ENCODE results near the gene PIAS4. TPM values are rescaled to one million over a fixed set of nuclear protein-coding genes. Genes with fewer than 3 reads are reported as not detected.

PIAS4 gene, protein sequence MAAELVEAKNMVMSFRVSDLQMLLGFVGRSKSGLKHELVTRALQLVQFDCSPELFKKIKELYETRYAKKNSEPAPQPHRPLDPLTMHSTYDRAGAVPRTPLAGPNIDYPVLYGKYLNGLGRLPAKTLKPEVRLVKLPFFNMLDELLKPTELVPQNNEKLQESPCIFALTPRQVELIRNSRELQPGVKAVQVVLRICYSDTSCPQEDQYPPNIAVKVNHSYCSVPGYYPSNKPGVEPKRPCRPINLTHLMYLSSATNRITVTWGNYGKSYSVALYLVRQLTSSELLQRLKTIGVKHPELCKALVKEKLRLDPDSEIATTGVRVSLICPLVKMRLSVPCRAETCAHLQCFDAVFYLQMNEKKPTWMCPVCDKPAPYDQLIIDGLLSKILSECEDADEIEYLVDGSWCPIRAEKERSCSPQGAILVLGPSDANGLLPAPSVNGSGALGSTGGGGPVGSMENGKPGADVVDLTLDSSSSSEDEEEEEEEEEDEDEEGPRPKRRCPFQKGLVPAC
- total RNA-seq: 17.3 and 26.7 TPM in 2 replicates

GRCh38 chr19:4007021-4007835, at the start of gene PIAS4:
TSS of gene PIAS4 (plus strand) at chr19:4007736. CDS start at chr19:4007761, 25 bp downstream.
- TF ChIP-seq, protein P1, sequence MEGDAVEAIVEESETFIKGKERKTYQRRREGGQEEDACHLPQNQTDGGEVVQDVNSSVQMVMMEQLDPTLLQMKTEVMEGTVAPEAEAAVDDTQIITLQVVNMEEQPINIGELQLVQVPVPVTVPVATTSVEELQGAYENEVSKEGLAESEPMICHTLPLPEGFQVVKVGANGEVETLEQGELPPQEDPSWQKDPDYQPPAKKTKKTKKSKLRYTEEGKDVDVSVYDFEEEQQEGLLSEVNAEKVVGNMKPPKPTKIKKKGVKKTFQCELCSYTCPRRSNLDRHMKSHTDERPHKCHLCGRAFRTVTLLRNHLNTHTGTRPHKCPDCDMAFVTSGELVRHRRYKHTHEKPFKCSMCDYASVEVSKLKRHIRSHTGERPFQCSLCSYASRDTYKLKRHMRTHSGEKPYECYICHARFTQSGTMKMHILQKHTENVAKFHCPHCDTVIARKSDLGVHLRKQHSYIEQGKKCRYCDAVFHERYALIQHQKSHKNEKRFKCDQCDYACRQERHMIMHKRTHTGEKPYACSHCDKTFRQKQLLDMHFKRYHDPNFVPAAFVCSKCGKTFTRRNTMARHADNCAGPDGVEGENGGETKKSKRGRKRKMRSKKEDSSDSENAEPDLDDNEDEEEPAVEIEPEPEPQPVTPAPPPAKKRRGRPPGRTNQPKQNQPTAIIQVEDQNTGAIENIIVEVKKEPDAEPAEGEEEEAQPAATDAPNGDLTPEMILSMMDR (IDR thresholded peaks at IDR 0.05; ENCODE audit: insufficient read depth, low read depth, low read length): no peak
- peak; percentile 94 for DNase-seq (ENCODE audit: low read depth)
- H3K4me3 ChIP-seq (ENCODE audit: low read depth, low read length): peak within 1 kb of the TSS; percentile 89

DNA sequence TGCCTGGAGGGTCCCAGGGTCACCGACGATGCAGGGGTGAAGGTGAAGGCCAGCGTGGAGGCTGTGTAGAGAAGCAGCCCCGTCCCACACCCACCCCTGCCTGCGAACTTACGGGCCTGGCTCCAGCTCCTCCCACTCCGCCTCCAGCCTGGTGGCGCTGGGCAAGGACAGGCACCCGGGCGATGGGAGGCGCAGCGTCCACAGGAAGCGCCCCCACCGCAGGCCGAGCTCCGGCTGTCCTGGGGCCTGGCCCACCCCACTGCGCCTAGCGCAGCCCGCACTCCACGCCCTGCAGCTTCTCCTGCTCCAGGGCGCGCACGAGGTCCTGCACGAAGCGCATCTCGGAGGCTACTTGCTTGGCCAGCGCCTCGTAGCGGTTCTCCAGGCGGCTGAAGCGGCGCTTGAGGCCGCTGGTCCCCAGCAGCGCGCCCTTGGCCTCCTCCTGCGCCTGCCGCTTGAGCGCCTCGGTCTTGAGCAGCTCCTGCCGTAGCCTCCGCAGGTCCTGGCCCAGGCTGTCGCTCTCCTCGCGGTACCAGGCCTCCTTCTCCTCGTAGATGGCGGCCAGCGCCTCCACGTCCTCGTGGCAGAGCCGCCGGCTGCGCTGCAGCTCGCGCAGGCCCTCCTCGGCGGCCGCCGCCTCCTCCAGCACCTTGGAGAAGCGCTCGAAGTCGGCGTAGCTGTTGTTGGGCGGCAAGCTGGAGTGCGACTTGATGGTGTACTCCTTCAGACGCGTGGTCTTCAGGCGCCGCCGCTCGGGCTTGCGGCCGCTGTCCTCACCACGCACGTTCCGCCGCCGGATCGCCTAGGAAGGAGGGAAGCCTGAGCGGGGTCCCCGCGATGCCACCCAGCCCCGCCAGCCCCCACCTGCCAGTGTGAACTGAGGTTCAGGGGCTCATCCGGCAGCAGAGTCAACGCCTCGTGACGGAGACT, 48.4 kb upstream of the PIAS4 start:
- TF ChIP-seq, protein P1 (IDR thresholded peaks at IDR 0.05; ENCODE audit: insufficient read depth, low read depth, low read length): no peak
- no peak for DNase-seq (ENCODE audit: low read depth)
- no peak overlapping the region for H3K4me3 ChIP-seq (ENCODE audit: low read depth, low read length)

GRCh38 chr19:3959766-3960131, 47.8 kb upstream of the PIAS4 start:
- DNase-seq (ENCODE audit: low read depth): no peak
- H3K4me3 ChIP-seq (ENCODE audit: low read depth, low read length): no peak overlapping the region
- TF ChIP-seq, protein P1 (IDR thresholded peaks at IDR 0.05; ENCODE audit: insufficient read depth, low read depth, low read length): no peak

GRCh38 chr19:3961007-3961406, 46.5 kb upstream of the PIAS4 start:
- TF ChIP-seq, protein P1 (IDR thresholded peaks at IDR 0.05; ENCODE audit: insufficient read depth, low read depth, low read length): no peak
- no peak for DNase-seq (ENCODE audit: low read depth)
- H3K4me3 ChIP-seq (ENCODE audit: low read depth, low read length): no peak overlapping the region

GRCh38 chr19:3963458-3964255, 43.9 kb upstream of the PIAS4 start:
- H3K4me3 ChIP-seq (ENCODE audit: low read depth, low read length): no peak overlapping the region
- DNase-seq (ENCODE audit: low read depth): no peak
- TF ChIP-seq, protein P1 (IDR thresholded peaks at IDR 0.05; ENCODE audit: insufficient read depth, low read depth, low read length): no peak
